ENCODE results near the gene OR10V1.

OR10V1 gene

DNA sequence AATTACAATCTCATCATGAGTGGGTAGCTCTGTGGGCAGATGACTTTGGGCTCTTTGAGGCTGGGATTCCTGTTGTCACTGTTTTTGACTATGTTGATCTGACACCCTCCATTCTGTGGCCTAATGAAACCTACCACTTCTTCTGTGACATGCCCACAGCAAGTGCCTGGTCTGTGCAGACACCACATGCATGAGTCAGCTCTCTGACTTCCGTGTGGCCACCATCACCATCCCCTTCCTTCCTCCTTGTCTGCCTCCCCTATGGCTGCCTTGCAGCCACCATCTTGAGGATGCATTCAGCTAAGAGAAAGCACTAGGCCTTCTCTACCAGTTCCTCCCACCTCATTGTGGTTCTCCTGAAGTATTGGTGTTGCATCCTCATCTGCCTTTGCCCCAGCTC, 15.3 kb upstream of the OR10V1 start:
- ChIA-PET POLR2A (no interaction called here), CTCF (interaction anchor here (0.7 kb wide), 1 partner anchor 12 kb away, joined by 4 read pairs; no protein-coding TSS in a partner anchor)
- no peak overlapping the region for H3K4me3 ChIP-seq (ENCODE audit: low read depth, low read length)
- no peak overlapping the region for H3K27ac ChIP-seq (ENCODE audit: extremely low read depth, low read depth, low read length)
- no peaks in the 10 kb centered on the region for H3K9me3 ChIP-seq (ENCODE audit: control insufficient read depth, insufficient read depth, low read depth, low read length)
- TF ChIP-seq, protein P1, sequence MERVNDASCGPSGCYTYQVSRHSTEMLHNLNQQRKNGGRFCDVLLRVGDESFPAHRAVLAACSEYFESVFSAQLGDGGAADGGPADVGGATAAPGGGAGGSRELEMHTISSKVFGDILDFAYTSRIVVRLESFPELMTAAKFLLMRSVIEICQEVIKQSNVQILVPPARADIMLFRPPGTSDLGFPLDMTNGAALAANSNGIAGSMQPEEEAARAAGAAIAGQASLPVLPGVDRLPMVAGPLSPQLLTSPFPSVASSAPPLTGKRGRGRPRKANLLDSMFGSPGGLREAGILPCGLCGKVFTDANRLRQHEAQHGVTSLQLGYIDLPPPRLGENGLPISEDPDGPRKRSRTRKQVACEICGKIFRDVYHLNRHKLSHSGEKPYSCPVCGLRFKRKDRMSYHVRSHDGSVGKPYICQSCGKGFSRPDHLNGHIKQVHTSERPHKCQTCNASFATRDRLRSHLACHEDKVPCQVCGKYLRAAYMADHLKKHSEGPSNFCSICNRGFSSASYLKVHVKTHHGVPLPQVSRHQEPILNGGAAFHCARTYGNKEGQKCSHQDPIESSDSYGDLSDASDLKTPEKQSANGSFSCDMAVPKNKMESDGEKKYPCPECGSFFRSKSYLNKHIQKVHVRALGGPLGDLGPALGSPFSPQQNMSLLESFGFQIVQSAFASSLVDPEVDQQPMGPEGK (tag by site-specific recombination; IDR thresholded peaks at IDR 0.05), result no peak
- TF ChIP-seq ZNF548 (tag by site-specific recombination; IDR thresholded peaks at IDR 0.05) (no peak), ZNF133 (tag by site-specific recombination; IDR thresholded peaks at IDR 0.05) (no peak), ZNF169 (tag by site-specific recombination; IDR thresholded peaks at IDR 0.05) (no peak), ZNF350 (tag by site-specific recombination; IDR thresholded peaks at IDR 0.05) (no peak), ZSCAN16 (tag by site-specific recombination; IDR thresholded peaks at IDR 0.05) (no peak), ZNF394 (tag by site-specific recombination; IDR thresholded peaks at IDR 0.05; ENCODE audit: borderline replicate concordance) (no peak), FEZF1 (tag by site-specific recombination; IDR thresholded peaks at IDR 0.05) (no peak), ZNF785 (tag by site-specific recombination; IDR thresholded peaks at IDR 0.05) (no peak)
- TF ChIP-seq, protein P2, sequence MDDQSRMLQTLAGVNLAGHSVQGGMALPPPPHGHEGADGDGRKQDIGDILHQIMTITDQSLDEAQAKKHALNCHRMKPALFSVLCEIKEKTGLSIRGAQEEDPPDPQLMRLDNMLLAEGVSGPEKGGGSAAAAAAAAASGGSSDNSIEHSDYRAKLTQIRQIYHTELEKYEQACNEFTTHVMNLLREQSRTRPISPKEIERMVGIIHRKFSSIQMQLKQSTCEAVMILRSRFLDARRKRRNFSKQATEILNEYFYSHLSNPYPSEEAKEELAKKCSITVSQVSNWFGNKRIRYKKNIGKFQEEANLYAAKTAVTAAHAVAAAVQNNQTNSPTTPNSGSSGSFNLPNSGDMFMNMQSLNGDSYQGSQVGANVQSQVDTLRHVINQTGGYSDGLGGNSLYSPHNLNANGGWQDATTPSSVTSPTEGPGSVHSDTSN (CRISPR knock-in tag; IDR thresholded peaks at IDR 0.05), result no peak
- TF ChIP-seq, protein P3, sequence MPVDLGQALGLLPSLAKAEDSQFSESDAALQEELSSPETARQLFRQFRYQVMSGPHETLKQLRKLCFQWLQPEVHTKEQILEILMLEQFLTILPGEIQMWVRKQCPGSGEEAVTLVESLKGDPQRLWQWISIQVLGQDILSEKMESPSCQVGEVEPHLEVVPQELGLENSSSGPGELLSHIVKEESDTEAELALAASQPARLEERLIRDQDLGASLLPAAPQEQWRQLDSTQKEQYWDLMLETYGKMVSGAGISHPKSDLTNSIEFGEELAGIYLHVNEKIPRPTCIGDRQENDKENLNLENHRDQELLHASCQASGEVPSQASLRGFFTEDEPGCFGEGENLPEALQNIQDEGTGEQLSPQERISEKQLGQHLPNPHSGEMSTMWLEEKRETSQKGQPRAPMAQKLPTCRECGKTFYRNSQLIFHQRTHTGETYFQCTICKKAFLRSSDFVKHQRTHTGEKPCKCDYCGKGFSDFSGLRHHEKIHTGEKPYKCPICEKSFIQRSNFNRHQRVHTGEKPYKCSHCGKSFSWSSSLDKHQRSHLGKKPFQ (tag by site-specific recombination; IDR thresholded peaks at IDR 0.05), result no peak
- TF ChIP-seq, protein P4, sequence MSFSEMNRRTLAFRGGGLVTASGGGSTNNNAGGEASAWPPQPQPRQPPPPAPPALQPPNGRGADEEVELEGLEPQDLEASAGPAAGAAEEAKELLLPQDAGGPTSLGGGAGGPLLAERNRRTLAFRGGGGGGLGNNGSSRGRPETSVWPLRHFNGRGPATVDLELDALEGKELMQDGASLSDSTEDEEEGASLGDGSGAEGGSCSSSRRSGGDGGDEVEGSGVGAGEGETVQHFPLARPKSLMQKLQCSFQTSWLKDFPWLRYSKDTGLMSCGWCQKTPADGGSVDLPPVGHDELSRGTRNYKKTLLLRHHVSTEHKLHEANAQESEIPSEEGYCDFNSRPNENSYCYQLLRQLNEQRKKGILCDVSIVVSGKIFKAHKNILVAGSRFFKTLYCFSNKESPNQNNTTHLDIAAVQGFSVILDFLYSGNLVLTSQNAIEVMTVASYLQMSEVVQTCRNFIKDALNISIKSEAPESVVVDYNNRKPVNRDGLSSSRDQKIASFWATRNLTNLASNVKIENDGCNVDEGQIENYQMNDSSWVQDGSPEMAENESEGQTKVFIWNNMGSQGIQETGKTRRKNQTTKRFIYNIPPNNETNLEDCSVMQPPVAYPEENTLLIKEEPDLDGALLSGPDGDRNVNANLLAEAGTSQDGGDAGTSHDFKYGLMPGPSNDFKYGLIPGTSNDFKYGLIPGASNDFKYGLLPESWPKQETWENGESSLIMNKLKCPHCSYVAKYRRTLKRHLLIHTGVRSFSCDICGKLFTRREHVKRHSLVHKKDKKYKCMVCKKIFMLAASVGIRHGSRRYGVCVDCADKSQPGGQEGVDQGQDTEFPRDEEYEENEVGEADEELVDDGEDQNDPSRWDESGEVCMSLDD (tag by site-specific recombination; IDR thresholded peaks at IDR 0.05), result no peak
- no peaks in the 10 kb centered on the region for H3K36me3 ChIP-seq (ENCODE audit: control insufficient read depth in 2 of 2, insufficient read depth in 1 of 2, low read length in 2 of 2)
- no peaks in the 10 kb centered on the region for H3K4me1 ChIP-seq (ENCODE audit: control insufficient read depth, insufficient read depth, low read length)

DNA sequence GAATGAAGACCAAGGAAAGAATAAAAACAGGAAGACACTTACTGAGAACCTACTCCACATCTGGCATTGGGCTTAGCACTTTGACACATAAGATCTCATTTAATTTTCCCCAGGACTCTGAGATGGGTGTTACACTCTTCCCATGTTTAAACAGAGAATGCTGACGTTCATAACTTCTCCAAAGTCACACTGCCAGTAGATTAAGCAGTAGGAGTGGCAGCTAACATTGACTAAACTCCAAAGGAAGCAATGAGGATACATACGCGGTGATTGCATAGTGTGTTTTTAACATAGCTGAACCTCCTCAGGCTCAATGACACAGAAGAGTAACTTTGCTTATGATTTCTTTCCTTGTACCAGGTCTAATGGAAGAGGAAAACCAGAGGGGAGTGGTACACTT, 14.5 kb upstream of the OR10V1 start:
- ChIA-PET POLR2A (no interaction called here), CTCF (no interaction called here)
- no peaks in the 10 kb centered on the region for H3K9me3 ChIP-seq (ENCODE audit: control insufficient read depth, insufficient read depth, low read depth, low read length)
- TF ChIP-seq ZBTB7A (tag by site-specific recombination; IDR thresholded peaks at IDR 0.05; ENCODE audit: low read depth) (no peak), ZNF76 (tag by site-specific recombination; IDR thresholded peaks at IDR 0.05; ENCODE audit: borderline replicate concordance, low read depth) (no peak), ZNF830 (tag by site-specific recombination; IDR thresholded peaks at IDR 0.05; ENCODE audit: low read depth) (no peak), ZNF548 (tag by site-specific recombination; IDR thresholded peaks at IDR 0.05) (no peak), SCRT1 (tag by site-specific recombination; IDR thresholded peaks at IDR 0.05; ENCODE audit: borderline replicate concordance) (no peak), ZNF274 (IDR thresholded peaks at IDR 0.05; ENCODE audit: low read length) (no peak), ZNF274 (tag by site-specific recombination; IDR thresholded peaks at IDR 0.05; ENCODE audit: borderline replicate concordance) (no peak), ZNF701 (tag by site-specific recombination; IDR thresholded peaks at IDR 0.05) (no peak), ZNF248 (tag by site-specific recombination; IDR thresholded peaks at IDR 0.05) (no peak), ZFP3 (tag by site-specific recombination; IDR thresholded peaks at IDR 0.05; ENCODE audit: low read depth) (no peak), ZNF211 (tag by site-specific recombination; IDR thresholded peaks at IDR 0.05; ENCODE audit: low read depth) (no peak), ZNF350 (tag by site-specific recombination; IDR thresholded peaks at IDR 0.05) (no peak)
- TF ChIP-seq, protein P5, sequence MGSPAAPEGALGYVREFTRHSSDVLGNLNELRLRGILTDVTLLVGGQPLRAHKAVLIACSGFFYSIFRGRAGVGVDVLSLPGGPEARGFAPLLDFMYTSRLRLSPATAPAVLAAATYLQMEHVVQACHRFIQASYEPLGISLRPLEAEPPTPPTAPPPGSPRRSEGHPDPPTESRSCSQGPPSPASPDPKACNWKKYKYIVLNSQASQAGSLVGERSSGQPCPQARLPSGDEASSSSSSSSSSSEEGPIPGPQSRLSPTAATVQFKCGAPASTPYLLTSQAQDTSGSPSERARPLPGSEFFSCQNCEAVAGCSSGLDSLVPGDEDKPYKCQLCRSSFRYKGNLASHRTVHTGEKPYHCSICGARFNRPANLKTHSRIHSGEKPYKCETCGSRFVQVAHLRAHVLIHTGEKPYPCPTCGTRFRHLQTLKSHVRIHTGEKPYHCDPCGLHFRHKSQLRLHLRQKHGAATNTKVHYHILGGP (tag by site-specific recombination; IDR thresholded peaks at IDR 0.05), result no peak
- TF ChIP-seq, protein P6, sequence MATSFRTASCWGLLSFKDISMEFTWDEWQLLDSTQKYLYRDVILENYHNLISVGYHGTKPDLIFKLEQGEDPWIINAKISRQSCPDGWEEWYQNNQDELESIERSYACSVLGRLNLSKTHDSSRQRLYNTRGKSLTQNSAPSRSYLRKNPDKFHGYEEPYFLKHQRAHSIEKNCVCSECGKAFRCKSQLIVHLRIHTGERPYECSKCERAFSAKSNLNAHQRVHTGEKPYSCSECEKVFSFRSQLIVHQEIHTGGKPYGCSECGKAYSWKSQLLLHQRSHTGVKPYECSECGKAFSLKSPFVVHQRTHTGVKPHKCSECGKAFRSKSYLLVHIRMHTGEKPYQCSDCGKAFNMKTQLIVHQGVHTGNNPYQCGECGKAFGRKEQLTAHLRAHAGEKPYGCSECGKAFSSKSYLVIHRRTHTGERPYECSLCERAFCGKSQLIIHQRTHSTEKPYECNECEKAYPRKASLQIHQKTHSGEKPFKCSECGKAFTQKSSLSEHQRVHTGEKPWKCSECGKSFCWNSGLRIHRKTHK (tag by site-specific recombination; IDR thresholded peaks at IDR 0.05), result no peak
- TF ChIP-seq, protein P7, sequence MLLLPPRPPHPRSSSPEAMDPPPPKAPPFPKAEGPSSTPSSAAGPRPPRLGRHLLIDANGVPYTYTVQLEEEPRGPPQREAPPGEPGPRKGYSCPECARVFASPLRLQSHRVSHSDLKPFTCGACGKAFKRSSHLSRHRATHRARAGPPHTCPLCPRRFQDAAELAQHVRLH (tag by site-specific recombination; IDR thresholded peaks at IDR 0.05), result no peak

More for the DNA sequence above, 14.5 kb upstream of the OR10V1 start:
- Histone ChIP-seq H3K27ac (ENCODE audit: extremely low read depth, low read depth, low read length) (no peak overlapping the region), H3K36me3 (ENCODE audit: control insufficient read depth in 2 of 2, insufficient read depth in 1 of 2, low read length in 2 of 2) (no peaks in the 10 kb centered on the region), H3K4me1 (ENCODE audit: control insufficient read depth, insufficient read depth, low read length) (no peaks in the 10 kb centered on the region), H3K4me3 (ENCODE audit: low read depth, low read length) (no peak overlapping the region)
